GM12865 (cell line): ENCODE data around the gene METTL18.

ENCODE experiments used
- DNase-seq: peaks from one replicate; pipeline ENCODE4 v3.0.0; 2010; ENCODE audit warnings: low read depth
- H3K4me3 ChIP-seq: 2 replicates; pipeline ENCODE4 v1.5.1; 2011; ENCODE audit warnings: mild to moderate bottlenecking, low read depth, low read length, control low read depth
- CTCF ChIP-seq: IDR thresholded peaks from 2 replicates; pipeline ENCODE4 v1.5.1; 2011; ENCODE audit warnings: low read length, control low read depth, low read depth, inconsistent platforms; ENCODE audit not compliant: insufficient read depth; ENCODE audit errors: missing control alignments

Gene METTL18

GRCh38 chr1:169779150-169779549 lies 15.6 kb downstream of the METTL18 start:
- TF ChIP-seq CTCF, result no peak
- DNase-seq, result no peak
- H3K4me3 ChIP-seq, result no peak overlapping the region

- TF ChIP-seq CTCF, result no peak
- DNase-seq, result no peak
- H3K4me3 ChIP-seq, result no peak overlapping the region
Measured at GRCh38 chr1:169776440-169776839, 18.3 kb downstream of the METTL18 start.

GRCh38 chr1:169768161-169768560 lies 26.5 kb downstream of the METTL18 start:
- DNase-seq, result no peak
- no peak for TF ChIP-seq CTCF
- no peak overlapping the region for H3K4me3 ChIP-seq

GRCh38 chr1:169765580-169766331 lies 29.0 kb downstream of the METTL18 start:
- TF ChIP-seq CTCF, result no peak
- DNase-seq, result no peak
- H3K4me3 ChIP-seq, result no peak overlapping the region

GRCh38 chr1:169764919-169765318 lies 29.8 kb downstream of the METTL18 start:
- DNase-seq, result no peak
- TF ChIP-seq CTCF, result no peak
- no peak overlapping the region for H3K4me3 ChIP-seq

- TF ChIP-seq CTCF, result no peak
- H3K4me3 ChIP-seq, result no peak overlapping the region
- no peak for DNase-seq
Measured at GRCh38 chr1:169762699-169763098, 32.0 kb downstream of the METTL18 start.

GRCh38 chr1:169759038-169759437 lies 35.7 kb downstream of the METTL18 start:
- no peak for DNase-seq
- no peak for TF ChIP-seq CTCF
- no peak overlapping the region for H3K4me3 ChIP-seq
